H1 (cell line): ENCODE data around the gene CREBZF. TPM values are rescaled to one million over a fixed set of nuclear protein-coding genes. Genes with fewer than 3 reads are reported as not detected.

Experiments used
- ASH2L ChIP-seq: fragments of 200-600, 300-600 bp; sonication (generic); IDR thresholded peaks from one replicate; pipeline ENCODE4 v1.7.1; 2017; ENCODE audit warnings: low read length
- BACH1 ChIP-seq: IDR thresholded peaks from 2 replicates; pipeline ENCODE4 v1.6.1; 2012; ENCODE audit warnings: low read length, improper control_type of control experiment
- EP300 ChIP-seq, 2 experiments: IDR thresholded peaks; 1 replicate in 1 of 2; 2 replicates in 1 of 2; pipeline ENCODE4 v1.6.1; 2011 to 2012; ENCODE audit warnings: low read depth in 2 of 2, low read length in 2 of 2, mild to moderate bottlenecking in 2 of 2, borderline replicate concordance in 1 of 2, inconsistent platforms in 1 of 2, moderate library complexity in 1 of 2
- FOSL1 ChIP-seq: IDR thresholded peaks from 2 replicates; pipeline ENCODE4 v1.6.1; 2011; ENCODE audit warnings: mild to moderate bottlenecking, low read depth, low read length, moderate library complexity; ENCODE audit not compliant: insufficient read depth
- NRF1 ChIP-seq: IDR thresholded peaks from 2 replicates; pipeline ENCODE4 v1.6.1; 2011; ENCODE audit warnings: mild to moderate bottlenecking, low read depth, low read length, improper control_type of control experiment
- polyA plus RNA-seq, 7 experiments: library from polyadenylated mRNA; depleted of rRNA in 3 of 7; stranded (reverse) in 5 of 7; unstranded in 2 of 7; fragments of >200 nt in 5 of 7; fragments of 200-250 nt in 2 of 7; gene quantifications; 1 replicate in 5 of 7; 2 replicates in 1 of 7; 4 replicates in 1 of 7; pipeline versions ENCODE4 v1.2.1 to v1.2.3, GENCODE V29; 2011 to 2013; ENCODE audit warnings: missing spikeins in 2 of 7, mixed read lengths in 2 of 7
- total RNA-seq: library from RNA; stranded (reverse); fragmentation: NEBNext Ultra II Directional; extraction: Animal tissue kit (Norgen Biotek cat#: 25700); gene quantifications from 2 replicates; pipeline ENCODE4 v1.2.1, GENCODE V29; 2021
- TF ChIP-seq, protein P1 (sequence below): fragments of 300-600 bp; sonication (generic); IDR thresholded peaks from 2 replicates; pipeline ENCODE4 v1.7.1; 2012; ENCODE audit warnings: low read length, moderate library complexity, mild to moderate bottlenecking, inconsistent platforms; ENCODE audit not compliant: insufficient replicate concordance

Gene CREBZF
- total and polyA plus RNA-seq, 2 of the 8 experiments (the other 6 are each of a cell fraction or from before 2014, with no cell fraction given) = 15.4 to 44.9 TPM

DNA sequence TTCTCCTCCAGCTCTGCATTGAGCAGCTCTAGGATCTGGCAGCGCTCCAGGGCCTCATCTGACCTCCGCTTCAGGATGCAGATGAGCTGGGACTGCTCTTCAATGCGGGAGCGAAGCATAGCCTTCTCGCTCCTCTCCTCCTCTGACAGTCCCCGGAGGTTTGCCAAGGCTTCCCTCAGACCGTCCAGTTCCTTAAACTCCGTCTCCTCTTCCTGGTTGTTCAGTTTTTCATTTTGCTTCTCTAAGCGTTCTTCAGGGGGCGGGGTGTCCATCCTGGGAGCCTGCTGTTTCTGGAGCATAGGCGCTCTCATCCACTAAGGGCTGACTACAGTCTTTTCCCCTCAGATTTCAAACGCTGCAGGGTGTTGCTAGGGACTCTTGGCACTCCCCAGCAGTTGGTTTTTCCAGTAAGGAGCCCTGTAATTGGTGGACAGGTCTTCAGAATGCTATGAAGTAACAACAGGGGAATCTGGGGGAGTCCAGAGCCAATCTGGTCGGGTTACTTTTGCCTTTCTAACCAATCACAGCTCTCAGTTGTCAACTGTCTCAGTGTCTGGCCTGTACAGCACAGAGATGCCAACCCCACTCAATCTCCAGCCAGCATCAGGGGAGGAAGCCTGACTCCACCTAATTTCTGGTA, 21.0 kb upstream of the CREBZF start, which contains the start of gene CCDC89 (continued):
- TF ChIP-seq BACH1 (no peak), ASH2L (no peak), NRF1 (no peak), EP300 (IDR thresholded peaks at IDR 0.05; ENCODE audit: borderline replicate concordance in 1 of 2, low read depth in 2 of 2, low read length in 2 of 2) (no peak), FOSL1 (no peak)
- TF ChIP-seq, protein P1, sequence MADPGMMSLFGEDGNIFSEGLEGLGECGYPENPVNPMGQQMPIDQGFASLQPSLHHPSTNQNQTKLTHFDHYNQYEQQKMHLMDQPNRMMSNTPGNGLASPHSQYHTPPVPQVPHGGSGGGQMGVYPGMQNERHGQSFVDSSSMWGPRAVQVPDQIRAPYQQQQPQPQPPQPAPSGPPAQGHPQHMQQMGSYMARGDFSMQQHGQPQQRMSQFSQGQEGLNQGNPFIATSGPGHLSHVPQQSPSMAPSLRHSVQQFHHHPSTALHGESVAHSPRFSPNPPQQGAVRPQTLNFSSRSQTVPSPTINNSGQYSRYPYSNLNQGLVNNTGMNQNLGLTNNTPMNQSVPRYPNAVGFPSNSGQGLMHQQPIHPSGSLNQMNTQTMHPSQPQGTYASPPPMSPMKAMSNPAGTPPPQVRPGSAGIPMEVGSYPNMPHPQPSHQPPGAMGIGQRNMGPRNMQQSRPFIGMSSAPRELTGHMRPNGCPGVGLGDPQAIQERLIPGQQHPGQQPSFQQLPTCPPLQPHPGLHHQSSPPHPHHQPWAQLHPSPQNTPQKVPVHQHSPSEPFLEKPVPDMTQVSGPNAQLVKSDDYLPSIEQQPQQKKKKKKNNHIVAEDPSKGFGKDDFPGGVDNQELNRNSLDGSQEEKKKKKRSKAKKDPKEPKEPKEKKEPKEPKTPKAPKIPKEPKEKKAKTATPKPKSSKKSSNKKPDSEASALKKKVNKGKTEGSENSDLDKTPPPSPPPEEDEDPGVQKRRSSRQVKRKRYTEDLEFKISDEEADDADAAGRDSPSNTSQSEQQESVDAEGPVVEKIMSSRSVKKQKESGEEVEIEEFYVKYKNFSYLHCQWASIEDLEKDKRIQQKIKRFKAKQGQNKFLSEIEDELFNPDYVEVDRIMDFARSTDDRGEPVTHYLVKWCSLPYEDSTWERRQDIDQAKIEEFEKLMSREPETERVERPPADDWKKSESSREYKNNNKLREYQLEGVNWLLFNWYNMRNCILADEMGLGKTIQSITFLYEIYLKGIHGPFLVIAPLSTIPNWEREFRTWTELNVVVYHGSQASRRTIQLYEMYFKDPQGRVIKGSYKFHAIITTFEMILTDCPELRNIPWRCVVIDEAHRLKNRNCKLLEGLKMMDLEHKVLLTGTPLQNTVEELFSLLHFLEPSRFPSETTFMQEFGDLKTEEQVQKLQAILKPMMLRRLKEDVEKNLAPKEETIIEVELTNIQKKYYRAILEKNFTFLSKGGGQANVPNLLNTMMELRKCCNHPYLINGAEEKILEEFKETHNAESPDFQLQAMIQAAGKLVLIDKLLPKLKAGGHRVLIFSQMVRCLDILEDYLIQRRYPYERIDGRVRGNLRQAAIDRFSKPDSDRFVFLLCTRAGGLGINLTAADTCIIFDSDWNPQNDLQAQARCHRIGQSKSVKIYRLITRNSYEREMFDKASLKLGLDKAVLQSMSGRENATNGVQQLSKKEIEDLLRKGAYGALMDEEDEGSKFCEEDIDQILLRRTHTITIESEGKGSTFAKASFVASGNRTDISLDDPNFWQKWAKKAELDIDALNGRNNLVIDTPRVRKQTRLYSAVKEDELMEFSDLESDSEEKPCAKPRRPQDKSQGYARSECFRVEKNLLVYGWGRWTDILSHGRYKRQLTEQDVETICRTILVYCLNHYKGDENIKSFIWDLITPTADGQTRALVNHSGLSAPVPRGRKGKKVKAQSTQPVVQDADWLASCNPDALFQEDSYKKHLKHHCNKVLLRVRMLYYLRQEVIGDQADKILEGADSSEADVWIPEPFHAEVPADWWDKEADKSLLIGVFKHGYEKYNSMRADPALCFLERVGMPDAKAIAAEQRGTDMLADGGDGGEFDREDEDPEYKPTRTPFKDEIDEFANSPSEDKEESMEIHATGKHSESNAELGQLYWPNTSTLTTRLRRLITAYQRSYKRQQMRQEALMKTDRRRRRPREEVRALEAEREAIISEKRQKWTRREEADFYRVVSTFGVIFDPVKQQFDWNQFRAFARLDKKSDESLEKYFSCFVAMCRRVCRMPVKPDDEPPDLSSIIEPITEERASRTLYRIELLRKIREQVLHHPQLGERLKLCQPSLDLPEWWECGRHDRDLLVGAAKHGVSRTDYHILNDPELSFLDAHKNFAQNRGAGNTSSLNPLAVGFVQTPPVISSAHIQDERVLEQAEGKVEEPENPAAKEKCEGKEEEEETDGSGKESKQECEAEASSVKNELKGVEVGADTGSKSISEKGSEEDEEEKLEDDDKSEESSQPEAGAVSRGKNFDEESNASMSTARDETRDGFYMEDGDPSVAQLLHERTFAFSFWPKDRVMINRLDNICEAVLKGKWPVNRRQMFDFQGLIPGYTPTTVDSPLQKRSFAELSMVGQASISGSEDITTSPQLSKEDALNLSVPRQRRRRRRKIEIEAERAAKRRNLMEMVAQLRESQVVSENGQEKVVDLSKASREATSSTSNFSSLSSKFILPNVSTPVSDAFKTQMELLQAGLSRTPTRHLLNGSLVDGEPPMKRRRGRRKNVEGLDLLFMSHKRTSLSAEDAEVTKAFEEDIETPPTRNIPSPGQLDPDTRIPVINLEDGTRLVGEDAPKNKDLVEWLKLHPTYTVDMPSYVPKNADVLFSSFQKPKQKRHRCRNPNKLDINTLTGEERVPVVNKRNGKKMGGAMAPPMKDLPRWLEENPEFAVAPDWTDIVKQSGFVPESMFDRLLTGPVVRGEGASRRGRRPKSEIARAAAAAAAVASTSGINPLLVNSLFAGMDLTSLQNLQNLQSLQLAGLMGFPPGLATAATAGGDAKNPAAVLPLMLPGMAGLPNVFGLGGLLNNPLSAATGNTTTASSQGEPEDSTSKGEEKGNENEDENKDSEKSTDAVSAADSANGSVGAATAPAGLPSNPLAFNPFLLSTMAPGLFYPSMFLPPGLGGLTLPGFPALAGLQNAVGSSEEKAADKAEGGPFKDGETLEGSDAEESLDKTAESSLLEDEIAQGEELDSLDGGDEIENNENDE = no peak
